Hair follicle dermal papilla cell (primary cell): ENCODE measurements around the gene ADRB1. TPM values are rescaled to one million over a fixed set of nuclear protein-coding genes. Genes with fewer than 3 reads are reported as not detected.

Experiments used
- total RNA-seq: library from RNA; depleted of rRNA; stranded (reverse); fragments of >200 nt; gene quantifications from 2 replicates; pipeline ENCODE4 v1.2.3, GENCODE V29; 2012

ADRB1 gene
- not detected in 2 replicates for total RNA-seq

DNA sequence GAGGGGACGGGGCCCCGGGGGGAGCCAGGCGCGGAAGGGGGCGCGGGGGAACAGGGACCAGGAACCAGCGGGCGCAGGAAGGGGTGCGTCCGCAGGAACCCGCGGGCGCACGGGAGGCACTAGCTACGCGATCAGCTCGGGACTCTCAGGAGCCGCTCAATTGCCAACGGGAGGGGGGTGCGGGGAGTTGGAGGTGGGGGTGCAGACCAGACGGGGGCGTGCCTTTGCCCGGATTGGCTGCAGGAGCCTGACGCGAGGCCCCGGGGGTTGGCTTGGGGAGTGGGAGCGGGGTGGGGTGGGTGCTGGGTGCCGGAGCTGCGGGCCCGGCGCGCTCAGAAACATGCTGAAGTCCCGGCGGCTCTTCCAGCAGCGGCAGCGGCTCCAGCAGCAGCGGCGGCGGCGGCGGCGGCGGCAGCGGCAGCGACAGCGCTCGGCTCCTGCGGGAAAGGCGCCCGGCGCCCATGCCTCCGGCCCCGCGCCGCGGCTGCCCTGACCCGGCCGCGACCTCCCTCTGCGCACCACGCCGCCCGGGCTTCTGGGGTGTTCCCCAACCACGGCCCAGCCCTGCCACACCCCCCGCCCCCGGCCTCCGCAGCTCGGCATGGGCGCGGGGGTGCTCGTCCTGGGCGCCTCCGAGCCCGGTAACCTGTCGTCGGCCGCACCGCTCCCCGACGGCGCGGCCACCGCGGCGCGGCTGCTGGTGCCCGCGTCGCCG is at the start of gene ADRB1:
Gene ADRB1 (plus strand): TSS at position 335 of the 715 bp plus-strand sequence. CDS start 267 bp downstream, at position 602.

Other genes starting within 250 kb of the ADRB1 start
- gene DCLRE1A, start 189.8 kb upstream of the ADRB1 start, total RNA-seq: 3.9 and 4.2 TPM in 2 replicates
- 15.8 and 20.0 TPM in 2 replicates for gene NHLRC2, start 189.2 kb upstream of the ADRB1 start, total RNA-seq
- 14.8 TPM in 2 replicates for gene CCDC186, start 130.3 kb downstream of the ADRB1 start, total RNA-seq
- gene TDRD1, start 135.5 kb downstream of the ADRB1 start, total RNA-seq: 3.3 and 4.7 TPM in 2 replicates
- 0.16 TPM in 1 of 2 replicates, not detected in the other for gene VWA2, start 195.4 kb downstream of the ADRB1 start, total RNA-seq